Middle frontal gyrus (tissue), 1 donor: ENCODE data around the gene GHITM.
"Not testable (repeated sequence)": the region's sequence is repeated elsewhere in the genome, so short reads cannot be mapped to it uniquely, and the experiment has no call there.

Experiments used
- DNase-seq: peaks from one replicate; pipeline ENCODE4 v3.0.0-alpha.2; 2015; ENCODE audit warnings: low spot score; ENCODE audit errors: extremely low spot score

The GHITM gene

DNA sequence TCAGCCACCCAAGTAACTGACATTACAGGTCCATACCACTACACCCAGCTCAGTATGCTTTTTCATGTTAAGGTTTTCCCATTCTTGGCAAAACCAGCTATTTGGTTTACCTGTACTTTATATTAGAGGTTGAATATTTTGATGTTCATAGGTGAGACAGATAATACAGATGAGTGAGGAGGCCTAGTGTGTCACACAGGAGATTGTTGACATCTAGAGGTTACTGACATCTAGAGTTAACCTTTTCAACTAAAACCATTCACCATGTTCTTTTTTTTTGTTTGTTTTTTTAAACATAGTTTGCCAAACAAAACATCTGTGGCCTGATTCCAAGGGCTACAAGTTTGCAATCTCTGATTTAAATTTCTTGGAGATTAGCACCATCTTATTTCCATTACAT lies 8.0 kb downstream of the GHITM start:
- no peak for DNase-seq

GRCh38 chr10:84148006-84148597 lies 8.8 kb downstream of the GHITM start:
- not testable (repeated sequence) for DNase-seq

DNA sequence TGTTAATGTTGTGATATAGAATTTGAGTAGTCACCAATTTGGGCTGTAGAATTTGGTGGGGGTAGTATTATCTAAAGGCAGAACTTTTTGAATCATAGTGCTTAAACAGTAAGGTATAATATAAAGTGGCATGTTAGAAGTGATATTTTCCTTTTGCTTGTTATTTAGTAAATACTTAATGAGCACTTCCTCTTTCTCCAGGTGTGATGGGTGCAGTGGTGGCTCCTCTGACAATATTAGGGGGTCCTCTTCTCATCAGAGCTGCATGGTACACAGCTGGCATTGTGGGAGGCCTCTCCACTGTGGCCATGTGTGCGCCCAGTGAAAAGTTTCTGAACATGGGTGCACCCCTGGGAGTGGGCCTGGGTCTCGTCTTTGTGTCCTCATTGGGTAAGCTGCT lies 10.5 kb downstream of the GHITM start:
- no peak for DNase-seq

- no peak for DNase-seq
Measured at GRCh38 chr10:84152769-84153168, 13.5 kb downstream of the GHITM start.

DNA sequence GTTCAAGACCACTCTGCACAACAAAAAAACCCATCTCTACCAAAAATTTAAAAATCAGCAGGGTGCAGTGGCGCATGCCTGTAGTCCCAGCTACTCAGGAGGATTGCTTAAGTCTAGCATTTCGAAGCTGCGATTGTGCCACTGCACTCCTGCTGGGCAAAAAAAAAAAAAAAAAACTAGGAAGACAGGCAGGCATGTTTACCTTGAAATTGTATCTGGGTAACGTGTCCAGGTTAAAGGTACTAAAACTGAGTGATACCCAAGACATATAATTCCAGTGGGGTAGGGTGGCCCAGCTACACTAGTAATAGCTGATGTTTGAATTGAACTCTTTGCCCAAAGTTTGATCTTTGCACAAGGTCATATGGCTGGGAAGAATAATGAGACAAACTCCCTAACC lies 16.2 kb downstream of the GHITM start:
- DNase-seq = no peak

GRCh38 chr10:84156009-84156408 lies 16.7 kb downstream of the GHITM start:
- DNase-seq = no peak

DNA sequence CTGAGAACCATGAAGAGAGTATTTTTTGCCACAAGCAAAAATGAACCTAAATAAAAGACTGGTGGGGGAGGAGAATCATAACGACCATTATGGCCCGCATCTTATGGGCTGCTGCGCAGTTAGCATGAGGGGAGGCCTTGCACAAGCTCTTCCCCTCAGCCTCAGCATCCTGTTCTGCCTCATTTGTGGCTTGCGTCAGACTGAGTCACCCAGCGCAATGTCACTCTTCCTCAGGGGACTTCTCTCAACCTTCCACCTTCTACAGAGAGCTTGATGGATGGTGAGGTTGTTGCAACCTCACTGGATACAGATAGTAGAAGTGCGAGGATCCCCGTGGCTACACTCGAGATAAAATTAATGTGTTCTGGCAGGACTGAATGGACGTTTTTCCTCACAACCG lies 17.5 kb downstream of the GHITM start:
- DNase-seq = no peak

- DNase-seq = no peak
Measured at GRCh38 chr10:84158061-84158460, 18.8 kb downstream of the GHITM start.

GRCh38 chr10:84158550-84158949 lies 19.2 kb downstream of the GHITM start:
- no peak for DNase-seq

GRCh38 chr10:84159076-84159685 lies 19.9 kb downstream of the GHITM start:
- no peak for DNase-seq

DNA sequence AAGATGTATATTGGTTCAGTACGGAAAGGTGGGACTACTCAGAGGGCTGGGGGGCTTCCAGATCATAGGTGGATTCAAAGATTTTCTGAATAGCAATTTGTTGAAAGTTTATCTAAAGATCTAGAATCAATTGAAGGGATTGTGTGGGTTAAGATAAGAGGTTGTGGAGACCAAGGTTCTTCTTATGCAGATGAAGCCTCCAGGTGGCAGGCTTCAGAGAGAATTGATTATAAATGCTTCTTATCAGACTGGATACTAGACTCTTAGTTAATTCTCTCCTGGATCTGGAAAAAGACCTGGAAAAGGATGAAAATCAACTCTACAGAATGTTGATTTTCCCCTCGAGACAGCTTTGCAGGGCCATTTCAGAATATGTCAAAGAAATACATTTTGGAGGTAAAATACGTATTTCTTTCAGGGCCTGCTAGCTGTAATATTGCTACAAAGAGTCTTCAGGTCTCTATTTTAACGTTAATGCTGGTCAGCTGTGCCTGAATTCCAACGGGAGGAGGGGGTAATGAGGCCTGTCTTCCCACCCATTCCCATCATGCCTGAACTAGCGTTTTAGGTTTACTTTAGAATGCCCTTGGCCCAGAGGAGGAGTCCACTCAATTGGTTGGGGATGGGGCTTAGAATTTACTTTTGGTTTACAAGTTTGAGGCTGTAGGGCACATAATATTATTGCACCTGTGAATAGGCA lies 21.5 kb downstream of the GHITM start:
- no peak for DNase-seq

DNA sequence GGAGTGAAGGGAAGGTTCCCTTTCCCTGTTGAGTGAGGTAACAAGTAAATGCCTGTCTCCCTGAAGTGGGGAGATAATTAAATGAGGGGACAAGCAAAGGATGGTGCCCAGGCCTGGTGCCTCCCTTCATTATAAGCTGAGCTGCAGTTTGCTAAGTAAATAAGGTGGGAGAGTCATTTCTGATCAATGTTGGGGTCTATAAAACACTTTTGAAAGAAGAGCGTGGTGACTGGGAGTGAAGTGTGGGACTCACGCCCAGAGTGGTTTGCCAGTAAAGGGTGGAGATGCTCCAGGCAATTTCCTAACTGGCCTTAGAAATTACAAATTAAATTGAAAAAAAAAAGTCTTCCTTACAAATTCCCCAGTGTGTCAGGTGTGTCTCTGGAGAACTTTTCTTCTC lies 24.7 kb downstream of the GHITM start:
- DNase-seq = no peak

DNA sequence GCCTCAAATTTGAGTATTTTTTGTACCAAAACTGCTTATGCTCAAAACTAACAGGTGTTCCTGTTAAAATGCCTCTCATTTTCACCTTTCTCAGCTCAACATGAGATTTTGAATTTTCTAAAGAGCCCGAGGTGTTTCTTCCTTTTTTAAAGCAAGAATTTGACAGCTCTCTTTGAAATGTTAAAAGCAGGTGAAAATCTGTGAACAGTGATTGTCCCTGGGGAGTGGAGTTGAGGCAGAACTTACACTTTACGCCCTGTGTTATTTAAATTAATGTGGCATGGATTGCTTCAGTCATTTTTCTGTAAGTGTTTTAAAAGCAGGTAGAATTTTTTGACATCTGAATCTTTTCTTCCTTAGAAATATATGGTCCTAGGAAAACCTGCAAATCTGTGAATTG lies 25.1 kb downstream of the GHITM start:
- DNase-seq = no peak

- no peak for DNase-seq
Measured at GRCh38 chr10:84166620-84167288, 27.4 kb downstream of the GHITM start.

DNA sequence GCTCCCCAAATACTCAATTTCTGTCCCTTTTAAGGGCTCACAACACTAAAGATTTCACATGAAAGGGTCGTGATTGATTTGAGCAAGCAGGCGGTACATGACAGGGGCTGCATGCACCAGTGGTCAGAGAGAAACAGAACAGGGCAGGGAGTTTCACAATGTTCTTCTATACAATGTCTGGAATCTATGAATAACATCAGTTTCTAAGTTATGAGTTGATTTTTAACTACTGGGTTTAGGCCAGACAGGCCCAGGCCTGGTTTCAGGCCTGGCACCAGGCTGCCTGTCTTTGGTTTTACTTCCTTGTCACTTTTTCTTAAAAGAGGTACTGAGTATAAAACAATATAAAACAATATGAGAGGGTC lies 28.0 kb downstream of the GHITM start:
- not testable (repeated sequence) for DNase-seq

DNA sequence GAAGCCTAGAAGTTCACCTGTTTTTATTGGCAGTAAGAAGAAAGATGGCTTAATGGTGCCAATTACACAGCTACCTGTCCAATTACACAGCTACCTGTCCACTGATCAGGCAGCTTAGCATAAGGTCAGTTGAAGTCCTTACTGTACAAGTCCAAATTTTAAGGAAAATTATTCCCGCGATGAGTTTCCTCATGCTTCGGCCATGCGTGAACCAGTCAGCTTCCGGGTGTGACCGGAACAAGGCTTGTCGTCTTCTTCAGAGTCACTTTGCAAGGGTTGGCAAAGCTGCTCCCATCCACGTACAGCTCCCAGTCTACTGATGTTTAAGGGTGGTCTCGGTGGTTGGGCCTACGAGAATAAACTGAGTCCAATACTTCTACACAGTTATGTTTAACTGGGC lies 29.1 kb downstream of the GHITM start:
- DNase-seq = not testable (repeated sequence)

DNA sequence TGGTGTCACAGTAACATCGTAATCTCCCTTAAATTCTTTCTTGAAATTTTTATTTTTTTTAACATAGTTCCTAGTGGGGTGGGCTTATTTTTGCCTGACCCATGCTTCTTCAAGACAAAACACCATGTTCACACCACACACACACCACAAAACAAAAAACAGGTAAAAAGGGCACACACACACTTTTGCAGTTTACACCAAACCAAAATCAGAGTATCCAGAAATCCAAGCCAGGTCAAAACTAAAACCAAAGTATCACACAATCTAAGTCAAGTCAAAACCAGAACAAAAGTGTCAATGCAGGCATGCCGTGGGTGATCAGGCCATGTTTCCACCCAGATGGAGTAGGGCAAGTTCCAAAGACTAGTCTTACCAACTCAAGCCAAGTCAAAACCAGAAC lies 31.9 kb downstream of the GHITM start:
- not testable (repeated sequence) for DNase-seq

DNA sequence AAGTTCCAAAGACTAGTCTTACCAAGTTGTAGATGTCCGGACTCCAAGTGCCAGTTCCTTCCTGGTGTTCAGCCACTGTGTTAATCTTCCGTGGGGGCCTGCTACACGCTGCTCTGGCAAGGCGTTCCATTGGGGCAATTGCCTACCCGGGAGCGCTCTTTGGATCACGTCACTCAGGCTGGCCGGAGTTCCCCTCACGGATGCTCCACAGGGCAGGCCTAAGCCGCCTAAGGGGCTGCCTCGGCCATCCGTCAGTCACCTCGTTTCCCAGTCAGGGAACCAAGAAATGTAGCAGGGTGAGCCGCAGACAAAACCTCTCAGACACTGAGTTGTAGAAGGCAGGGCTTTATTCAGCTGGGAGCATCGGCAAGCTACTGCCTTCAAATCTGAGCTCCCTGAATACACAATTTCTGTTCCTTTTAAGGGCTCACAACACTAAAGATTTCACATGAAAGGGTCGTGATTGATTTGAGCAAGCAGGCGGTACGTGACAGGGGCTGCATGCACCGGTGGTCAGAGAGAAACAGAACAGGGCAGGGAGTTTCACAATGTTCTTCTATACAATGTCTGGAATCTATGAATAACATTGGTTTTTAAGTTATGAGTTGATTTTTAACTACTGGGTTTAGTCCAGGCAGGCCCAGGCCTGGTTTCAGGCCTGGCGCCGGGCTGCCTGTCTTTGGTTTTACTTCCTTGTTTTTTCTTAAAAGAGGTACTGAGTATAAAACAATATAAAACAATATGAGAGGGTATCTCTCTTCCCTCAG lies 32.6 kb downstream of the GHITM start:
- not testable (repeated sequence) for DNase-seq

GRCh38 chr10:84172467-84173356 lies 33.4 kb downstream of the GHITM start:
- no peak for DNase-seq

- DNase-seq = no peak
Measured at GRCh38 chr10:84173501-84173929, 34.2 kb downstream of the GHITM start, which contains the start of gene GPR15LG. TSS of gene GPR15LG (plus strand) at chr10:84173801. CDS start at chr10:84173852, 51 bp downstream.
